PC-3 (cell line): ENCODE data around the gene ADAMTSL5. TPM values are rescaled to one million over a fixed set of nuclear protein-coding genes. Genes with fewer than 3 reads are reported as not detected.
A peak's percentile ranks its signal among the peaks of the same experiment; 100 is the strongest.

Experiments
- ATAC-seq: fragments of 200-7000 bp; cut with Tn5 transposase; 2 replicates; pipeline ENCODE4 v1.9.1; 2020; ENCODE audit warnings: mild to moderate bottlenecking, moderate library complexity
- BruUV-seq: library from RNA; stranded (reverse); fragments of 400-500 nt; replicated peaks from 2 replicates; lab custom pipeline; 2021; lab: Mats Ljungman, UMichigan
- CTCF ChIA-PET: fragments of 300-600 bp; sonication (Branson Sonifier 250); formaldehyde crosslinking; loops from one replicate; lab custom pipeline; 2022; ENCODE audit warnings: antibody characterized with exemption; lab: Charles Lee
- POLR2A ChIA-PET: fragments of 300-600 bp; sonication (Branson Sonifier 250); formaldehyde crosslinking; loops from one replicate; lab custom pipeline; 2022; ENCODE audit warnings: antibody characterized with exemption; ENCODE audit not compliant: unreplicated experiment; lab: Charles Lee
- DNase-seq: peaks from one replicate; pipeline ENCODE4 v3.0.0-alpha.2; 2015
- H2AFZ ChIP-seq: fragments of 300-600 bp; sonication (generic); 2 replicates; pipeline ENCODE4 v1.6.0; 2016; ENCODE audit warnings: antibody characterized with exemption, low read length
- H3F3A ChIP-seq: fragments of 300-600 bp; sonication (generic); one replicate; pipeline ENCODE4 v1.6.0; 2017; ENCODE audit warnings: antibody characterized with exemption, low read length, control low read depth, mild to moderate bottlenecking; ENCODE audit not compliant: unreplicated experiment
- H3K27ac ChIP-seq: fragments of 300-600 bp; sonication (generic); 2 replicates; pipeline ENCODE4 v1.5.1; 2016; ENCODE audit warnings: mild to moderate bottlenecking, low read length
- H3K27me3 ChIP-seq: fragments of 300-600 bp; sonication (generic); 2 replicates; pipeline ENCODE4 v1.6.1; 2016; ENCODE audit warnings: low read length, mixed read lengths
- H3K36me3 ChIP-seq: fragments of 300-600 bp; sonication (generic); 2 replicates; pipeline ENCODE4 v1.6.1; 2016; ENCODE audit warnings: low read depth, mixed run types, low read length, mixed read lengths
- H3K4me1 ChIP-seq: fragments of 300-600 bp; sonication (generic); 2 replicates; pipeline ENCODE4 v1.5.1; 2016; ENCODE audit warnings: low read length; ENCODE audit not compliant: insufficient read depth
- H3K4me2 ChIP-seq: fragments of 300-600 bp; sonication (generic); 2 replicates; pipeline ENCODE4 v1.6.0; 2016; ENCODE audit warnings: low read length
- H3K4me3 ChIP-seq: fragments of 300-600 bp; sonication (generic); 2 replicates; pipeline ENCODE4 v1.5.1; 2016; ENCODE audit warnings: mild to moderate bottlenecking, low read length, mixed read lengths
- H3K79me2 ChIP-seq: fragments of 300-600 bp; sonication (generic); 2 replicates; pipeline ENCODE4 v1.6.1; 2017; ENCODE audit warnings: low read length, mixed read lengths
- H3K9ac ChIP-seq: fragments of 300-600 bp; sonication (generic); 2 replicates; pipeline ENCODE4 v1.6.0; 2016; ENCODE audit warnings: mild to moderate bottlenecking, low read length
- H3K9me2 ChIP-seq: fragments of 300-600 bp; sonication (generic); replicated peaks from 2 replicates; pipeline ENCODE4 v1.6.1; 2016; ENCODE audit warnings: mixed run types, low read length, mixed read lengths
- H3K9me3 ChIP-seq: fragments of 300-600 bp; sonication (generic); 2 replicates; pipeline ENCODE4 v1.6.1; 2016; ENCODE audit warnings: low read length, mixed read lengths
- H4K20me1 ChIP-seq: fragments of 300-600 bp; sonication (generic); 2 replicates; pipeline ENCODE4 v1.6.1; 2016; ENCODE audit warnings: low read length, mixed read lengths
- CTCF ChIP-seq: fragments of 300-600 bp; sonication (generic); conservative IDR thresholded peaks from 2 replicates; pipeline ENCODE4 v1.5.1; 2017; ENCODE audit warnings: antibody characterized with exemption, low read depth, mild to moderate bottlenecking, low read length
- EZH2 ChIP-seq: fragments of 300-600 bp; sonication (generic); IDR thresholded peaks from one replicate; pipeline ENCODE4 v1.6.1; 2017; ENCODE audit warnings: antibody characterized with exemption, mild to moderate bottlenecking, low read length; ENCODE audit not compliant: unreplicated experiment
- EZH2phosphoT487 ChIP-seq: fragments of 300-600 bp; sonication (generic); IDR thresholded peaks from 2 replicates; pipeline ENCODE4 v1.6.1; 2018; ENCODE audit warnings: mild to moderate bottlenecking, antibody characterized with exemption, low read length, borderline replicate concordance
- intact Hi-C: fragments of 100-400 bp; cut with micrococcal nuclease; formaldehyde crosslinking; loops from 2 replicates; pipeline ENCODE4 v1.9.0; 2023
- total RNA-seq: library from RNA; depleted of rRNA; stranded (reverse); fragments of >200 nt; gene quantifications from 2 replicates; pipeline ENCODE4 v1.2.3, GENCODE V29; 2014

The ADAMTSL5 gene
- total RNA-seq, 1 experiment from 2014 or later: 5.0 TPM

GRCh38 chr19:1471515-1472160, 41.2 kb downstream of the ADAMTSL5 start:
- Histone ChIP-seq H3K9me2 (no peaks in the 10 kb centered on the region), H3K27ac (no peak overlapping the region), H3K4me2 (peak overlapping the region; percentile 90), H3F3A (no peaks in the 10 kb centered on the region), H3K36me3 (no peaks in the 10 kb centered on the region), H2AFZ (no peak overlapping the region), H3K4me3 (peak overlapping the region; percentile 72; the same call in 1 of the 2 replicates), H3K27me3 (no peaks in the 10 kb centered on the region), H3K9ac (no peak overlapping the region), H4K20me1 (no peaks in the 10 kb centered on the region), H3K4me1 (peaks cover 18% of the 10 kb centered on the region), H3K79me2 (peaks cover 25% of the 10 kb centered on the region), H3K9me3 (no peaks in the 10 kb centered on the region)
- ChIA-PET POLR2A (no interaction called here), CTCF (interaction anchor here (0.9 kb wide), 1 partner anchor 19 kb away, joined by 4 read pairs; the partner anchor contains the start of gene REEP6)
- ATAC-seq (peak; percentile 10), DNase-seq (peak; percentile 31)
- TF ChIP-seq EZH2phosphoT487 (no peak), EZH2 (no peak), CTCF (peak; percentile 41)
- no TSS peak for BruUV-seq
- intact Hi-C loops: no loop called here

- ChIA-PET CTCF (interaction anchor here (0.9 kb wide), 1 partner anchor 20 kb away, joined by 4 read pairs; the partner anchor contains the start of gene REEP6), POLR2A (no interaction called here)
- intact Hi-C loops: no loop called here
- Histone ChIP-seq H2AFZ (no peak overlapping the region), H3K27ac (no peak overlapping the region), H3K27me3 (no peaks in the 10 kb centered on the region), H3K4me2 (peak overlapping the region; percentile 90), H3K4me3 (peak overlapping the region; percentile 72), H4K20me1 (no peaks in the 10 kb centered on the region), H3K4me1 (peaks cover 18% of the 10 kb centered on the region), H3K9me2 (no peaks in the 10 kb centered on the region), H3K79me2 (peaks cover 24% of the 10 kb centered on the region), H3K9ac (no peak overlapping the region), H3F3A (no peaks in the 10 kb centered on the region), H3K9me3 (no peaks in the 10 kb centered on the region), H3K36me3 (no peaks in the 10 kb centered on the region)
- DNase-seq (peak; percentile 54), ATAC-seq (peak; percentile 38)
- no TSS peak for BruUV-seq
- TF ChIP-seq CTCF (no peak), EZH2phosphoT487 (no peak), EZH2 (no peak)
These were observed 41.8 kb downstream of the ADAMTSL5 start for GRCh38 chr19:1471010-1471514.
